Left cardiac atrium (tissue), 4 donors: ENCODE measurements around the gene ETV6. TPM values are rescaled to one million over a fixed set of nuclear protein-coding genes. Genes with fewer than 3 reads are reported as not detected.

ENCODE experiments used
- ATAC-seq, 2 donors: fragments of 200-7000 bp; cut with Tn5 transposase; one replicate each; pipeline ENCODE4 v1.9.1; 2020; ENCODE audit warnings: mild to moderate bottlenecking in 2 of 2, moderate library complexity in 2 of 2
- DNase-seq: peaks from one replicate; pipeline ENCODE4 v3.0.0-alpha.2; 2020
- intact Hi-C, 2 donors: fragments of 100-400 bp; cut with DNase I; formaldehyde crosslinking; loops; one replicate each; pipeline versions ENCODE4 v1.14.1 to v1.15.1; 2022 to 2023
- total RNA-seq, 2 donors: library from RNA; stranded (reverse); fragmentation: NEBNext Ultra II Directional; extraction: Animal tissue kit (Norgen Biotek cat#: 25700); gene quantifications; one replicate each; pipeline ENCODE4 v1.2.1, GENCODE V29; 2021
- donor health status: DM: no; HTN: yes; CAD: no.
- donor health status: DM: no; HTN: yes; CAD: no; lungs with severe emphysema.
- donor health status: DM: yes; HTN: yes; CAD: no.
- donor health status: Dilated cardiomyopathy.

Gene ETV6
- total RNA-seq, 2 donors from 2014 or later = 12.1 to 20.2 TPM

GRCh38 chr12:11822081-11822834 is 172.8 kb downstream of the ETV6 start:
- DNase-seq (no peak), ATAC-seq (no peak)
- intact Hi-C loops = no loop called here

GRCh38 chr12:11823043-11823442 is 173.6 kb downstream of the ETV6 start:
- ATAC-seq = no peak
- no peak for DNase-seq
- intact Hi-C loops = no loop called here

GRCh38 chr12:11823593-11823992 is 174.1 kb downstream of the ETV6 start:
- DNase-seq = no peak
- intact Hi-C loops = no loop called here

GRCh38 chr12:11824069-11824468 is 174.6 kb downstream of the ETV6 start:
- DNase-seq (no peak), ATAC-seq (no peak)
- intact Hi-C loops = no loop called here

More at GRCh38 chr12:11823593-11823992, 174.1 kb downstream of the ETV6 start:
- no peak for ATAC-seq

- intact Hi-C loops = no loop called here
- DNase-seq = no peak
- no peak for ATAC-seq
These were observed 175.3 kb downstream of the ETV6 start for GRCh38 chr12:11824736-11825135.

GRCh38 chr12:11825278-11825677 is 175.8 kb downstream of the ETV6 start:
- ATAC-seq (no peak), DNase-seq (no peak)
- intact Hi-C loops = no loop called here

GRCh38 chr12:11826574-11826973 is 177.1 kb downstream of the ETV6 start:
- DNase-seq = no peak
- intact Hi-C loops = no loop called here
- ATAC-seq = no peak

- DNase-seq (peak; percentile 44), ATAC-seq (peak in 1 of 2 donors; percentile 48)
- intact Hi-C loops = no loop called here
These were observed 177.9 kb downstream of the ETV6 start for GRCh38 chr12:11827091-11828061.

- ATAC-seq (peak; percentile 29 to 49), DNase-seq (no peak)
- intact Hi-C loops = no loop called here
These were observed 180.3 kb downstream of the ETV6 start for GRCh38 chr12:11829764-11830194.

GRCh38 chr12:11830307-11830801 is 180.9 kb downstream of the ETV6 start:
- intact Hi-C loops = no loop called here
- peak; percentile 11 to 20 for ATAC-seq
- no peak for DNase-seq

GRCh38 chr12:11832093-11832492 is 182.6 kb downstream of the ETV6 start:
- ATAC-seq = no peak
- no peak for DNase-seq
- intact Hi-C loops = no loop called here

- DNase-seq = no peak
- intact Hi-C loops = no loop called here
- ATAC-seq = no peak
These were observed 183.9 kb downstream of the ETV6 start for GRCh38 chr12:11833174-11833895.

GRCh38 chr12:11834104-11834812 is 184.8 kb downstream of the ETV6 start:
- ATAC-seq = no peak
- intact Hi-C loops = no loop called here

GRCh38 chr12:11834931-11835330 is 185.5 kb downstream of the ETV6 start:
- no peak for ATAC-seq
- intact Hi-C loops = no loop called here
- DNase-seq = no peak

More at GRCh38 chr12:11834104-11834812, 184.8 kb downstream of the ETV6 start:
- no peak for DNase-seq

GRCh38 chr12:11836282-11837151 is 187.0 kb downstream of the ETV6 start:
- intact Hi-C loops = no loop called here
- ATAC-seq (peak; percentile 41 to 57), DNase-seq (no peak)

GRCh38 chr12:11837216-11837934 is 187.9 kb downstream of the ETV6 start:
- no peak for DNase-seq
- ATAC-seq = no peak
- intact Hi-C loops = no loop called here

GRCh38 chr12:11838403-11838802 is 188.9 kb downstream of the ETV6 start:
- ATAC-seq = peak in 1 of 2 donors; percentile 43
- no peak for DNase-seq
- intact Hi-C loops = no loop called here
